Measurements from ENCODE around the gene EYA3.

The EYA3 gene

GRCh38 chr1:27940870-27941560 lies 147.4 kb downstream of the EYA3 start:
- DNase-seq (ENCODE audit: low read depth): no peak

GRCh38 chr1:27940297-27940696 lies 148.1 kb downstream of the EYA3 start:
- no peak for DNase-seq (ENCODE audit: low read depth)

DNA sequence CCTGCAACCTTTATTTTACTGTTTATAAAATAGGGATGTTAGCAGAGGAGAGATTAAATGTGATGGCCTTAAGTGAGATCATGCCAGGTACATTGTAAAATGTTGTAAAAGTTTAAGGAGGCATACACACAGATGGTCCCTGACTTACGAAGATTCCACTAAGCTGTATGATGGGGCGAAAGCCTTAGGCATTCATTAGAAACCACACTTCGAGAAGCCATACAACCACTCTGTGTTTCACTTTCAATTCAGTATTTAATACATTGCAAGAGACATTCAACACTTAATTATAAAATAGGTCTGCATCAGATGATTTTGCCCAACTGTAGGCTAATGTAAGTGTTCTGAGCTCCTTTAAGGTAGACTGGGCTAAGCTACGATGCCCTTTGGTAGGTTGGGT lies 149.9 kb downstream of the EYA3 start:
- no peak for DNase-seq (ENCODE audit: low read depth)

DNA sequence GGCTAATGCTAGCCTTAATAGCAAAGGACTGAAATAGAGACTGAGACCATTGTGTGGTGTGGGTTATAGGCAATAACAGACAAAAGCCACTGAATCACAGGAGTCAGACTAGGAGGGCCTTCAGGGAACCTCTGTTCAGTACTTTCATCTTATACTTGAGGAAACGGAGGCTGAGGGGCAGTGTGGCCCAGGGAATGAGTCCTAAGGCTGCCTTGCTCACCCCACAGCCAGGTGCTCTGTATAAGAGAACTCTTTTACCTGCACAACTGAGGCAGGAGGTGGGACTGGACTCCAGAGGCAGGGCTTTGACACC lies 150.9 kb downstream of the EYA3 start:
- no peak for DNase-seq (ENCODE audit: low read depth)

DNA sequence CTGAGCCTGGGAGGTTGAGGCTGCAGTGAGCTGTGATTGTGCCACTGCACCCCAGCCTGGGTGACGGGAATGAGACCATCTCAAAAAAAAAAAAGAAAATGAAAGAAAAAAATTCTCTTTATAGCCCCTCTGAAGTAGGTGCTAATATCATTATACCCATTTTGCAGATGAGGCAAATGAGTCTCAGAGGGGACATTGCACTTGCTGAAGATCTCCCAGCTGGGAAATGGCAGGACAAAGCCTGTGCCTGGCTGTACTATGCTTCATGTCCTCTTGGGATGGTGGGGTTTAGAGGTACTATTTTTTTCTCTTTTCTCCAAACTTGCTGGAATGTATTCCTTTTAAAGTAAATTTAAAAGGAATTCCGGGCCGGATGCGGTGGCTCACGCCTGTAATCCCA lies 152.0 kb downstream of the EYA3 start:
- no peak for DNase-seq (ENCODE audit: low read depth)

DNA sequence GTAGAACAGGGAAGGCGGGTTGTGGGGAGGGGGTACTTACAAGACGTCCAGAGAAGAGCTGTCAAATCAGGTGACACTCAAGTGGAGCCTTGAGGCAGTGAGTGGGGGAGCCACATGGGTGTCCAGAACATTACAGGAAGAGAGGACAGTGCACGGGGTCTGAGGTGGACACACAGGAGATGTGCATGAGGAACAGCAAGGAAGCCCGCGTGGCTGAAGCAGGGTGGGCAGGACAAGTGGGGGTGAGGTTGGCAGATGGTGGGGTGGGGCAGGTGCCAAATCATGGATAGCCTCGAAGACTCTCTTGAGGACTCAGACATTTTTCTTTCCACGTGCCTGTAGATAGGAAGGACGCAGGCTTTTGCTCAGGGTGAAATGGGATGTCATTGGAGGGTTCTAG lies 152.7 kb downstream of the EYA3 start:
- DNase-seq (ENCODE audit: low read depth): no peak

GRCh38 chr1:27934818-27935549 lies 153.4 kb downstream of the EYA3 start, which contains the start of gene SMPDL3B:
SMPDL3B (plus strand) TSS chr1:27935000; CDS start chr1:27935184, 184 bp downstream.
- DNase-seq (ENCODE audit: low read depth): no peak

DNA sequence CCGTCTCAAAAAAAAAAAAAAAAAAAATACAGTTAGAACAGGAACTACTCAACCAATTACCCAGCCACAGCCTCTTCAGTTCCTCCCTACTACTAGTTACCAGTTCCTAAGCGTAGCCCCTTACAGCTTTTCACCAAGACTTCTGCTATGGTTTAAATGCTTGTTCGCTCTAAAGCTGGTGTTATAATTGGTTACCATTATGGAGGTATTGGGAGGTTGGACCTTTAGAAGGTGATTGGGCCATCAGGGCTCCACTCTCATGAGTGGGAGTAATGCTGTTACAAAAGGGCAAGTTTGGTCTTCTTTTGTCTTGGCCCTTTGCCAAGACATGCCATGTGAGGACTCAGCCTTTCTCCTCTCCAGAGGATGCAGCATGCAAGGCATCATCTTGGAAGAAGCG lies 156.7 kb downstream of the EYA3 start:
- no peak for DNase-seq (ENCODE audit: low read depth)

GRCh38 chr1:27931184-27931583 lies 157.2 kb downstream of the EYA3 start:
- no peak for DNase-seq (ENCODE audit: low read depth)

- DNase-seq (ENCODE audit: low read depth): no peak
Measured at GRCh38 chr1:27928216-27928954, 160.0 kb downstream of the EYA3 start.

DNA sequence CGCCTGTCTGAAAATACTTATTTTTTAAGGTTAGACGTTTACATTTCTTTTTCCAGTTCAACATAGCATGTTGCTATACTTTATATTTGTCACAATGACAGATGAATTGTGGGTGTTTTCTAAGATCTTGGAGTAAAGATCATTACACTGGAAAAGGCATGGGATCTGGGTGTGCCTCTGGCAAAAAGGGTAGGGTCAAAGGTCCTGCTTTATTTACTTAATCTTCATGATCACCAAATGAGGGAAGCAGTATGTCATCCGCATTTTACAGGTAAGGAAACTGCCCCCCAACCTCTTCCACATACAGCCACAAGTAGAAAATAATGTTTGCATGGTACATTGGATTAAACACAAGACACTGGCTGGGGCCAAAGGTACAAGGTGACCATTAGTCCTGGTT lies 166.1 kb downstream of the EYA3 start:
- DNase-seq (ENCODE audit: low read depth): no peak
